ENCODE results near the gene GUK1. TPM values are rescaled to one million over a fixed set of nuclear protein-coding genes. Genes with fewer than 3 reads are reported as not detected.

GUK1 gene
- polyA plus RNA-seq, 3 donors = 262 to 391 (median 316) TPM

GRCh38 chr1:228166170-228166936, 26.3 kb downstream of the GUK1 start:
- Histone ChIP-seq H3K27me3 (ENCODE audit: control insufficient read depth in 2 of 2, insufficient read depth in 2 of 2, low read length in 2 of 2) (peaks cover 0 to 16% of the 10 kb centered on the region in 2 donors), H3K4me1 (ENCODE audit: control insufficient read depth in 1 of 2, insufficient read depth in 2 of 2, low read length in 2 of 2) (peaks cover 30 to 35% of the 10 kb centered on the region in 2 donors), H3K36me3 (replicated peaks in 1 of 2; ENCODE audit: control insufficient read depth in 1 of 2, insufficient read depth in 2 of 2, low read length in 2 of 2) (no peaks in the 10 kb centered on the region), H4K20me1 (ENCODE audit: insufficient read depth, low read length) (no peaks in the 10 kb centered on the region), H3K4me3 (replicated peaks in 1 of 3; ENCODE audit: low read depth in 2 of 3, low read length in 3 of 3) (peak overlapping the region; percentile 59 to 75 (median 69)), H3K9me3 (replicated peaks in 1 of 2; ENCODE audit: control insufficient read depth in 1 of 2, insufficient read depth in 1 of 2, low read length in 2 of 2) (no peaks in the 10 kb centered on the region), H3K79me2 (ENCODE audit: insufficient read depth, low read length) (peaks cover 16% of the 10 kb centered on the region), H2AFZ (ENCODE audit: insufficient read depth, low read depth, low read length, poor library complexity, severe bottlenecking) (peak overlapping the region; percentile 38), H3K27ac (ENCODE audit: low read depth in 1 of 2, low read length in 2 of 2) (peak overlapping the region; percentile 97 to 99), H3K9ac (ENCODE audit: insufficient read depth, low read length, poor library complexity, severe bottlenecking) (peak overlapping the region; percentile 97), H3K4me2 (replicated peaks; ENCODE audit: extremely low read depth, low read length, poor library complexity, severe bottlenecking) (peak overlapping the region; percentile 78)
- peaks cover 43% of the 10 kb centered on the region for H3K4me1 Mint-ChIP-seq
- peak overlapping the region; percentile 92 to 98 (median 97) for H3K27ac Mint-ChIP-seq
- H3K36me3 Mint-ChIP-seq = peaks cover 6 to 7% of the 10 kb centered on the region in 2 donors
- intact Hi-C loops (cut with micrococcal nuclease) = loop anchor here (1.0 to 5.0 kb wide), 4 partner anchors 26 to 82 kb away; partner anchors contain the start of gene GUK1 (in 1 of the 2)
- H3K9me3 Mint-ChIP-seq = peaks cover 0 to 1% (median 0%) of the 10 kb centered on the region in 7 donors
- DNase-seq = peak; percentile 92 to 97 (median 93)
- TF ChIP-seq CTCF (IDR thresholded peaks at IDR 0.05) = peak; percentile 17
- peaks cover 2 to 24% (median 11%) of the 10 kb centered on the region in 3 donors for H3K27me3 Mint-ChIP-seq (ENCODE audit: low read depth in 3 of 3)
- WGBS (ENCODE audit: insufficient coverage) = 11% methylated on average over 21 of the region's 26 CpGs
- peak overlapping the region; percentile 62 for H3K4me3 Mint-ChIP-seq

DNA sequence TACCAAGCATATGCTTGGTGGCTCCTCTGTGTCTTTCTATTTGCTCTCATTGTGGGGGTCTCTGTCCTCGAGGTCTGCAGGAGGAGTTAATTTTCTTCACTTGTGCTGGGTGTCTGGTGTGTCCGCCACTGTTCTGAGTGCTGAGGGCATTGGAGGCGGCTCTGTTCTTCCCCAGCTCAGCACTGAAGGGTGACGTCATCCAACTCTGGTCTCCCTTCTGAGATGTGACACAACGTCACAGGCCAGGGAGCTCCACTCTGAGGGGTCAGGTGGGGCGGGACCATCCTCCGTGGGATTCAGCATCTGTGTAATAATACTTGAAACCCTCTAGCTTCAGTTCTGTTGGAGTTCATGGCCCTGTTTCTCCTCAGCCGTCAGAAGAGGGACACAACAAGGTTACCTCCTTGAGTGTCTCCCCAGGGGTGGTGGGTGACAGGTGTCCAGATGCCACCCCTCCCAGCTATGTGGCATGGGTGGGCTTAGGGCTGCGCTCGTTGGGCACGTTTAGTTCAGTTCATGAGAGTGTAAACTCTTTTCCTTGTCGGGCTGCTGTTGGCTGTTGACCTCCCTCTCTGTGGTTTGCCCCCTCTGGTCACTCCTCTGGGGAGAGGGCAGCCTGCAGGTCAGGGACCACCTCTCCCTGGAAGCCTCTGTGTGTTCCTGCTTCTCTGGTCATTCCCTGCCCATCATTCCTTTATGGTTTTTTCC, 28.6 kb downstream of the GUK1 start:
- Mint-ChIP-seq H3K4me1 (peaks cover 32% of the 10 kb centered on the region), H3K4me3 (no peak overlapping the region), H3K27me3 (ENCODE audit: low read depth in 3 of 3) (peaks cover 0 to 5% (median 2%) of the 10 kb centered on the region in 3 donors), H3K27ac (peak overlapping the region in 6 of 7 donors; percentile 20 to 89 (median 76)), H3K9me3 (peaks cover 0 to 1% (median 0%) of the 10 kb centered on the region in 7 donors), H3K36me3 (peaks cover 6 to 7% of the 10 kb centered on the region in 2 donors)
- WGBS (ENCODE audit: insufficient coverage) = 91% methylated on average over 10 of the region's 12 CpGs
- DNase-seq = no peak
- H3K4me3 ChIP-seq (replicated peaks in 1 of 3; ENCODE audit: low read depth in 2 of 3, low read length in 3 of 3) = no peak overlapping the region
- H3K79me2 ChIP-seq (ENCODE audit: insufficient read depth, low read length) = peaks cover 17% of the 10 kb centered on the region
- peaks cover 19 to 23% of the 10 kb centered on the region in 2 donors for H3K4me1 ChIP-seq (ENCODE audit: control insufficient read depth in 1 of 2, insufficient read depth in 2 of 2, low read length in 2 of 2)
- no peak overlapping the region for H2AFZ ChIP-seq (ENCODE audit: insufficient read depth, low read depth, low read length, poor library complexity, severe bottlenecking)
- no peaks in the 10 kb centered on the region for H3K36me3 ChIP-seq (replicated peaks in 1 of 2; ENCODE audit: control insufficient read depth in 1 of 2, insufficient read depth in 2 of 2, low read length in 2 of 2)
- no peak overlapping the region for H3K4me2 ChIP-seq (replicated peaks; ENCODE audit: extremely low read depth, low read length, poor library complexity, severe bottlenecking)
- peak overlapping the region in 1 of 2 donors; percentile 99 for H3K27ac ChIP-seq (ENCODE audit: low read depth in 1 of 2, low read length in 2 of 2)
- TF ChIP-seq CTCF (IDR thresholded peaks at IDR 0.05) = no peak
- peaks cover 0 to under 1% of the 10 kb centered on the region in 2 donors for H3K9me3 ChIP-seq (replicated peaks in 1 of 2; ENCODE audit: control insufficient read depth in 1 of 2, insufficient read depth in 1 of 2, low read length in 2 of 2)
- no peaks in the 10 kb centered on the region for H4K20me1 ChIP-seq (ENCODE audit: insufficient read depth, low read length)
- H3K9ac ChIP-seq (ENCODE audit: insufficient read depth, low read length, poor library complexity, severe bottlenecking) = no peak overlapping the region
- no peaks in the 10 kb centered on the region for H3K27me3 ChIP-seq (ENCODE audit: control insufficient read depth in 2 of 2, insufficient read depth in 2 of 2, low read length in 2 of 2)
- intact Hi-C loops (cut with micrococcal nuclease) = loop anchor here in 1 of 2 donors (5.0 kb wide), 1 partner anchor 36 kb away; no protein-coding TSS in a partner anchor
